GM19372 (cell line): Measurements from ENCODE around the gene TNFRSF13B.
"Not testable (repeated sequence)": the region's sequence is repeated elsewhere in the genome, so short reads cannot be mapped to it uniquely, and the experiment has no call there.

Experiments
- ATAC-seq: cut with Tn5 transposase; IDR thresholded peaks from one replicate; pipeline ENCODE4 v1.9.1; 2021; ENCODE audit warnings: mild to moderate bottlenecking, low read depth, moderate library complexity; ENCODE audit not compliant: unreplicated experiment

TNFRSF13B gene

DNA sequence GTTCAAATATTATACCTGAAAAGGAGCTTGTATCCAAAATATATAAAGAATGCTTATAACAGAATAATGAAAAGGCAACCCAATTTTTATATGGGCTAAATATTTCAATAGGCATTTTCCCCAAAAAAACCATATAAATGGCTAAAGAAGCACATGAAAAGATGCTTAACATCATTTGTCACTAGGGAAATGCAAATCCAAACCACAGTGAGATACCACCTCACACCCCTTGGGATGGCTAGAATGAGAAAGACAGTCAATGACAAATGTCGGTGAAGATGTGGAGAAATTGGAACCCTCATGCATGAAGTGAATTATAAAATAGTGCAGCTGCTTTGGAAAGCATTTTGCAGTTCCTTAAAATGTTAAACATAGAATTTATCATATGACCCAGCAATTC, 3.1 kb downstream of the TNFRSF13B start:
- ATAC-seq = no peak

DNA sequence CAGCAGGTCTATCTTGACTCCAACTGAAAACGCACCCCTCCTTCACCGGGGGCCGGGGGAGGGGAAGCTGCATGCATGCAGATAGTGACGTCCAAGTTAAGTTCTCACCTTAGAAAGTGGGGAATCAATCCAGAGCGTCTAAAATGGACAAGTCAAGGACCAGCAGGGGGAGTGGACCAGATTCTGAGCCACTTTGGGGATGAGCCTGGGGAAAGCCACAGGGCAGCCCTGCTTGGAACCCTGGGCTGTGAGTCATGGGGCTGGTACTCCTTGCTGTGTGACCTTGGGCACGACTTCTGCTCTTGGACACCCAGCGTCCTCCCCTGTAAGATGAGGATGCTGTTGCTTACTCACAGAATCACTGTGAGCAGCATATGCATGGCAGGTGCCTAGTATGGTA, 9.1 kb downstream of the TNFRSF13B start:
- no peak for ATAC-seq

DNA sequence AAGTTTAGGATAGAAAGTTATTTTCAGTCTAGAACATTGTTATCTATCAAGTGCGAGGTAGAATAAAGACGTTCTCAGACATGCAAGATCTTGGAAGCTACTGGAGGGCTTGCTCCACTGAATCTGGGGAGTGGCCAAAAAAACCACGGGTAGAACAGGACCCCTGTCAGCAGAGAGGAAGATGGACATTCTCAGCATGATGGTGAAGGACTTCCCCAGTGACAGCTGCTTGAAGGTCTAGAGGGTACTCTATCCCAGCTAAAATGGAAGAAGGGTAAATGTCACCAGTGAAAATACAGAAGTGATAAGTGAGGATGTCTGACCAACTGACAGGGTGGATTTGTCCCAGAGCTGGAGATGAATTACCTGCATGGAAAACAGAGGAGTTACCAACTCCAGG, 10.1 kb downstream of the TNFRSF13B start:
- ATAC-seq = no peak

DNA sequence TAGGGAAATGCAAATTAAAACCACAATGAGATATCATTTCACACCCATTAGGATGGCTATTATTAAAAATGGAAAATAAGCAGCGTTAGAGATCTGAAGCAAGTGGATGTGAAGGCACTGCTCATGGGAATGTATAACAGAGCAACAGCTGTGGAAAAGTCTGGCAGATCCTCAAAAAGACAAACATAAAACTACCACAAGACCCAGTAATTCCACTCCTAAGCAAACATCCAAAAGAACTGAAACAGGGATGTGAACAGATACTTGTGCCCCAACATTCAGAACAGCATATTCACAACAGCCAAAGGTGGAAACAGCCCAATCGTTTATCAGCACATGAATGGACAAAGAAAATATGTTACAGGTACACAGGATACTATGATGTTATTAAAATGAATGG, 10.9 kb downstream of the TNFRSF13B start:
- not testable (repeated sequence) for ATAC-seq

DNA sequence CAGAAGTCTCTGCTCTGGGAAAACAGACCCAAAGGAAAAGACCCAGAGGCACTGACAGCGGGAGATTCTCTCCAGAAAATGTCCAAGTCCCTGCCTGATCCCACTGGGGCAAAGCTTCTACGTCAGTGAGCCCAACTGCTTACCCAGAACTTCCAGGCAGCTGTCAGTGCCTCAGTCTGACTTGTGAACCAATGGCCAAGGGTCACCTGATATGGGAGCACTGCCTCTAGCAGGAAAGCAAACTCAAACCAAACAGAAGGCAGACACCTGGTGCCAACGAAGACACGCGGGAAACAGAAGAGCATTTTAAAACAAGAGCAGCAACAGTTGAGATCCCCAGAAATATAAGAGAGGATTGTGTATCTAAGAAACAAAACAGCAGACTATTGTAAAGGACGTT, 16.9 kb downstream of the TNFRSF13B start:
- ATAC-seq = not testable (repeated sequence)

DNA sequence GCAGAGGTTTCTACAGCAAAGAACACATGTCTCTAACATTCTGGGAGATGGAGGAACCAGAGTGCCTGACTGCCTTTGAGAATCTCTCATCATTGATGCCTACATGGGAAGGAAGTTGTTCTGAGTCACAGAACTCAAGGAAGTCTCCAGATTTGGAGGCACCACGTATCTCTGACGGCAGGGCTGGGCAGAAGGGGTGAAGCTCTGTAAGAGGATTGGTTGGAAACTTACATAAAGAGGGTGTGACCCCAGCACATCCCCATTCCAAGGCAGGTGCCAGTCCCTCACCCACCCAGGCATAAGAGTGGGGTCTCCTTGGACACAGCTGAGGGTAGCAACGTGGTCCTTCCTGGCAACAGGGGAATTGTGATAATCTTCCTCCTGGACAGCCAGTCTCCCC, 17.4 kb downstream of the TNFRSF13B start:
- ATAC-seq = no peak

DNA sequence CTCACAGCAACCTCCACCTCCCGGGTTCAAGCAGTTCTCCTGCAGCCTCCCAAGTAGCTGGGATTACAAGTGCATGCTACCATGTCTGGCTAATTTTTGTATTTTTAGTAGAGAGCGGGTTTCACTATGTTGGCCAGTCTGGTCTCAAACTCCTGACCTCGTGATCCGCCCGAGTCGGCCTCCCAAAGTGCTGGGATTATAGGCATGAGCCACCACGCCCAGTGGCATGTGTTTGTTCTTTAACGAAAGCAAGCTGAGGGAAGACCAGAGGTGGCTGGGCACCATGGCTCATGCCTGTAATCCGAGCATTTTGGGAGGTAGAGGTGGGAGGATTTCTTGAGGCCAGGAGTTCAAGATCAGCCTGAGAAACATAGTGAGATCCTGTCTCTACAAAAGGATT, 18.1 kb downstream of the TNFRSF13B start:
- no peak for ATAC-seq

DNA sequence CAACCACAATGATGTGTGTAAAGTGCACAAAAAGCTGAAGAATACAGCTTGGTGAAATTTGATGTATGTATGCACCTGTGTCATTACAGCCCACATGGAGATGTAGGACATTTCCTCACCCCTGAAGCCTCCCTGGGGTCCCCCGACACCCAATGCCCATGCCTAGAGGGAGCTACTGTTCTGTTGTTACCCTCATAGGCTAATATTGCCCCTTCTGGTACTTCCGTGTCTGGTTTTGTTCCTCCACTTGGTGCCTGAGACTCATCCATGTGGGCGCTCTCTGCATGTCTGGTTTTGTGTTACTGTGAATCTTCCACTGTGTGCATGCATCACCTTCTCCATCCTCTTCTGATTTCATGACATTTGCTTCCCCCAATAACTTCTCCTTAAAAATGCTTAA, 18.6 kb downstream of the TNFRSF13B start:
- no peak for ATAC-seq

DNA sequence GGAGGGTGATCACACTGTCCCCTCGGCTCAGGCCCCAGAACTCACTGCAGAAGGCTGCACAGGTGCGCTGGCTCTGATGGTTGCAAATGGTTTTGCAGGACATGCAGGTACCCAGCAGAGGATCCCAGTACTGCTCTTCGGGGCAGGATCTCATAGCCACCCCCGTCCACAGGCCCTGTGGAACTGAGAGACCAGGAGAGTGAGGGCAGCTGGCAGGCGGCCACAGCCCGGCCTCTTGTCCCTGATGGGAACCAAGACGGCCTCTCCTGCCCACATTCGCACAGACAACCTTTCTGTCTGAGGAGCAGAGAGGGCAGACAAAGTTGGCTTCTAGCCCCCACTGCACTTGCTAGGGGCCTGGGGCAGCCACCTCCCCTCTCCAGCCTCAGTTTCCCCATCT, 19.5 kb downstream of the TNFRSF13B start:
- ATAC-seq = no peak

DNA sequence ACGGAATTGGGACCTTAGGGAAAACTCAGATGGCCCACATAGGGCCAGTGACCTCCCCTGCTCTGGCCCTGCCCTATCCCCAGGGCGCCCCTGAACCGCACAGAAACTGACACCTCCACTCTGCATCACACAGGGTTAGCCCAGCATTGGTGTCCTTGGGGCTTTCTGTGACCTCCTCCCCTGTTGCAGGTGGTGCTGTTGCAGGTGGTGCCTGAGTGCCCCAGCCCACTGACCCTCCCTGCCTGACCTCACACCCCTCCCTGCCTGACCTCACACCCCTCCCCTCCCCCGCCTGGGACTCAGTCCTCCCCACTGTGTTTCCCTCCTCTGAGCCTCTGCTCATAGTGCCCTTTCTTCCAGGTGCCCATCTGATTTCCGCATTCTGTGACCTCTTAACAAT, 21.4 kb downstream of the TNFRSF13B start:
- ATAC-seq = no peak

DNA sequence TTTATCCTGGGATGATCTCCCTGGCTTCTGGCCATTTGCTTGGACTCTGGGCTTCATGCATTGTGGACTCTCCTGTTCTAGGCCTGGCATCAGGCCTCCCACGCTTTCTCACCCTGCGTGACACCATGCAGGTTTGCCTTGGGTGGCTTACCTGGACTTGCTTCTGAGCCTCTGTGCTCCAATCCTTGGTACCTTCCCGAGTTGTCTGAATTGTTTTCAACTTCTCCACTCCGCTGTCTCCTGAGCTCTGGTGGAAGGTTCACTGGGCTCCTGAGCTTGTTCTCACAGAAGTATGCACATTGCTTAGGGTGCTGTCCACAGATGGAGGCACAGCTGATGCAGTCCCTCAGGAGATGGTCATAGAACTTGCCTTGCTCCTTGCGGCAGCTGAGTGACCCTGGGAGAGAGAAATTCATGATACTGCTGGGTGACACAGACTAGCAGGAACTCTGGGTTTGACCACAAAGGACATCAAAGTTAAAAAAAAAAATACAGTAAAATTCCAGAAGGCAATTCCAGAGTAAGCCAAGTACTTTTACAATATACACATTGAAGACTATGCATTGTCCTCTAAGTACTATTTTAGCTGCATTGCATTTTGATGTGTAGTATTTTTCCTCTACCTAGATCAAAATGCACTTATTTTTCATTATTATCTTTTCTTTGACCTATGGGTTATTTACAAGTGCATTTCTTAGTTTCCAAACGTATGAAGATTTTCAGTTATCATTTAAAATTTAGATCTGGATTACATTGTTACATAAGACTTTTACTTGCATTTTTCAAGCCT, 23.1 kb downstream of the TNFRSF13B start:
- ATAC-seq = no peak

DNA sequence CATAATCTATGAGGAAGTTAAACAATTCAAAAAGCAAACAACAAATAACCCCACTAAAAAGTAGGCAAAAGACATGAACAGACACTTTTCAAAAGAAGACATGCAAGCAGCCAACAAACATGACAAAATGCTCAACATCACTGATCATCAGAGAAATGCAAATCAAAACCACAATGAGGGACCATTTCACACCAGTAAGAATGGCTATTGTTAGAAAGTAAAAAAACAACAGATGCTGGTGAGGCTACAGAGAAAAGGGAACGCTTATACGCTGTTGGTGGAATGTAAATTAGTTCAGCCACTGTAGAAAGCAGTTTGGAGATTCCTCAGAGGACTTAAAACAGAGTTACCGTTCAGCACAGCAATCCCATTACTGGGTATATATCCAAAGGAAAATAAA, 24.4 kb downstream of the TNFRSF13B start:
- no peak for ATAC-seq

DNA sequence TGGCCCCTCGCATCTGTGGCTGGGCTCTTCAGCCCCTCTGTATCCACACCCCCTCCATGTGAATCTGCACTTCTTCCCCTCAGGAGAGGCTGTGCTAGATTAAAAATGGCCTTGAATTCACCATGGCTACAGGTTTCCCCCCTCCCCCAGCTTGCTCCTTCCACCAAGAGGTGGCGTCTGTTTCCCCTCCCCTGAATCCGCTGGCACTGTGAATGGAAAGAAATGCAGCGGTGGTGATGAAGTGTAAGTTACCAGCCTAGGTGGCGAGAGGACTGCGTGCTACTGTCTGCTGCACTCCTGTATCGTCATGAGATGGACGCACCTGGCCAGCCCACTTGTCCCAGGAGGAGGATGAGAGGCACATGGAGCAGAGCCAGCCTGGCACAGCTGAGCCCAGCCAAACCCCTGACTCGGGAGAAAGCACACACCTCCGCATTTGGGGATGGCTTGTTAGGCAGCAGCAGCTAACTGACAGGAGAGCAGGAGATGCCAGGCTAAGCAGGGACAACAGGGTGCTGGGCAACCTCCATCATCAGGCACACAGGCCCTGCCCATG, 26.2 kb downstream of the TNFRSF13B start:
- ATAC-seq = no peak

DNA sequence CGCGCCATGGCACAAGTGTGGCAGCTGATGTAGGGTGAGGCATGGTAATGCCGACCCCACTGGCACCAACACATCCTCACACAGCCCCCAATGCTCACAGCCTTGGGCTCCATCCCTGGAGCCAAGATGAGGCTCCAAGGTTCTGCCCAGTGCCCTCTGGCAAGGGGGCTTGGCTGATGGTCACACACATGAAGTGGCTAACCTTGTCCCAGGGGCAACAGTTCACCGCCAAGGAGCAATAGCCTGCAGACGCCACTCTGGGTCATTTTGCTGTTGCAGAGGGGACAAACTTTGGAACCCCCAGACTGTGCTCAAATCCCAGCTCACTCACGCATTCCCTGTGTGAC, 26.8 kb downstream of the TNFRSF13B start:
- ATAC-seq = no peak

DNA sequence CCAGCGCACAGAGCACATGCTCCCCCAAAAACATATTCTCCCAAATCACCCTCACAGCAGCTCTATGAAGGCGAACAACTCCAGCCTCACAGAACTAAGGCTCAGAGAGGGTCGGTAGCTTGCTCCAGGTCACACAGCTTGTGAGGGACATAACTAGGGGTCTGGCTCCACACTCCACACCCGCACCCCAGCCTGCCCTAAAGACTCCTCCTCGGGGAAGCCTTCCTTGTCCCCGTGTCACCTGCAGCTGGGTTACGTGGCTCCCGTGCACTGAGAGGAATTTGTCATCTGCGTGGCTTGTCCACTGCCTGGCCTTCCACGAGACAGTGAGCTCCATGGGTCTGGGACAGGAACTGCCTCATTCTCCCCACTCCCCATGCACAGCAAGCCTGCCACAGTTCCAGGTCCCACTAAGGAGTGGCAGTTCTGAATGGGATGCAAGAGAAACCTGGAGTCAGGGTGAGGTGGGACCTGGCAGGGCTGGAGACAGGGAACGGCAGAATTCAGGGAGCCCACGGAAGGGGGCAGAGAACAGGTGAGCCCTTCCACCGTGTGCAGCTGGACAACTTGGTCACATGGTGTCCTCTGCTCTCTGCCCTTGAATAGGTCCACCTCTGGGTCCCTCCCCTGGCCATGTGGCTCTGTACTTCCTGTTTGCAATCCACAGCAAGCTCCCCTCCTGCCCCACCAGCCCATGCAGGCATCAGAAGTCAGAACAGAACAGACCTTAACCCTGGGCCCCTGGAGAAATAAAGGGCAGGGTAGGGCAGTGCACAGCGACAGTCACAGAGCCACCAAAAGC, 27.4 kb downstream of the TNFRSF13B start:
- no peak for ATAC-seq

DNA sequence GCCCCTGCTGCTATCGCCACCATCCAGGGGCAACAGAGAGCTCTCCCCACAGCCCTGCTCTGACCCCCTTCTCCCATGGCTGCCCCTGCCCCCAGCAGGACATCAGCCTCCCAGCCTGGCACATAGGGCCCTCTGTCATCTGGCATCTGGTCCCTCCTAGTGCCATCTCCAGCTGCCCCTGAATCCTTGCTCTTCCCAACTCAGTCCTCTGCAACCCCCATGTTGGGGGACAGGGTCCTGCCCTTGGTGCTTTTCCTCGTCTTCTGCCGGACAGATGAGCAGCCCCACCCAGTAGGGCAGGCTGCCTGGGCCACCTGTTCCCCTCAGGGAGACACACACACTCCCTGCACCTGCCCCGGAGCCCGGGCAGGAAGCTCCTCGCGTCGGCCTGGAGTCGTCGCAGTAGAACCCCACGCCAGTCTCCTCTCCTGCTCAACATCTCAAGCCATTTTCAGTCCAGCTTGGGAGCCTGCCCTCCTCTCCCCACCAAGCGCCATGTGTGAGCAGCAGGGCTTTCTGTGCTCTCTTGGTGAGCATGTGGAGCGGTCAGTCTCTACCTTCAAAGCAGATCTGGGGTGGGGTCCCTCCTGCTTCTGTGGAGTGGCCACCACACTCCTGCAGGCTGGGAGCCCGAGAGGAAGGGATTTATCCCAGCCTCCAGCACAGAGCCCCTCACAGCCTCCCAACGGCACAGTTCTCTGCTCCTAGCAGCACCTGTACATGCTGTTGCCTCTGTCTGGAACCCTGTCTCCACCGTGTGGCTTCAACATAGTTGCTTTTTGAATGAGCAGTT, 28.2 kb downstream of the TNFRSF13B start:
- ATAC-seq = no peak

DNA sequence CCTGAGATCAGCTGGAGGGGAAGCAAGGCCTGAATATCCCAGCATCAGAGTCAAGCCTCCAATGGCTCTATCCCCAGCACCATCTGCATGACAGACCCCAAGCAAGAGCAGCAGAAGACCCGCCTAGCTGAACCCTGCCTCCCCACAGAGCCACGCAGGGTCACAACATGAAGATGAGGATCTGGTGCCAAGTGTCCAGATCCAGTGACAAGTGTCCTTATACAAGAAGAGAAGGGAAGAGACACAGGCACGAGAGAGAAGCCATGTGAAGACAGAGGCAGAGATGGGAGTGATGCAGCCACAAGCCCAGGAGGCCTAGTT, 28.9 kb downstream of the TNFRSF13B start:
- ATAC-seq = no peak

DNA sequence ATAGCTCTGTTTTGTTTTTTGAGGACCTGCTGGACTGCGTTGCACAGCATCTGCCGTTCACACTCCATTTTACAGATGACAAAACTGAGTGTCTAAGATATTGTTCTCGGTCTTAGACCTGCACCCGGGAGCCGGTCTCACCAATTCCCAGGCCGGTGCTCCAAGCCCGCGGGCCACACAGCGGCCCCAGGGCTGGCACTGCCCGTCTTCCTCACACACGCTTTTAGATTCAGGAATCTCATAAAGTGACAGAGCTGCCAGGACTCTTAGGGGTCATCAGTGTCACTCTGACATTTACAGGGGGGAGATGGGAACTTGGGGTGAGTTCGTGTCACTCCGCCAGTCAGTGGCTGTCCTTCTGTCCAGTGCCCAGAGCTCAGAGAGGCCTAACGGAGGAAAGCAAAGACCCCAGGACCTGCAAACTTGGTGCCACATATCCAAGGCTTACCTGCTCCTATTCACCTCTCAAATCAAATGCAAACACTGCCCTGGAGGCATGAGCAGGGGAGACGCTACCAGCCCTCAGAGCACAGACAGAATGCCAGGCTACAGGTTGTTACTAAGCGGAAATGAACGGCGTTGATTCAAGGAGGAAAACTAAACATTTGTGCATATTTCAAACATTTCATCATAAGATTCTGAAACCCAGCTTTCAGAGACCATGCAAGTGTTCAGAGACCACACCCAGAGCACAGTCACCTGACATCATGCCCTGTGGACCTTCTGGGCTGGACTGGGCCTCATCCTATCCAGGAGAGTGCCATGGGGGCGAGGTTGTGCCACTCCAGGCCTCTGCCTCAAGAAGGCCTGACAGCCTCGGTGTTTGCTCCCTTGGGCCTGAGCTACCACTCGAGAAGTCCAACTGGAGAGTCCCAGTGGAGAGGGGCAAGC, 29.5 kb downstream of the TNFRSF13B start:
- no peak for ATAC-seq

DNA sequence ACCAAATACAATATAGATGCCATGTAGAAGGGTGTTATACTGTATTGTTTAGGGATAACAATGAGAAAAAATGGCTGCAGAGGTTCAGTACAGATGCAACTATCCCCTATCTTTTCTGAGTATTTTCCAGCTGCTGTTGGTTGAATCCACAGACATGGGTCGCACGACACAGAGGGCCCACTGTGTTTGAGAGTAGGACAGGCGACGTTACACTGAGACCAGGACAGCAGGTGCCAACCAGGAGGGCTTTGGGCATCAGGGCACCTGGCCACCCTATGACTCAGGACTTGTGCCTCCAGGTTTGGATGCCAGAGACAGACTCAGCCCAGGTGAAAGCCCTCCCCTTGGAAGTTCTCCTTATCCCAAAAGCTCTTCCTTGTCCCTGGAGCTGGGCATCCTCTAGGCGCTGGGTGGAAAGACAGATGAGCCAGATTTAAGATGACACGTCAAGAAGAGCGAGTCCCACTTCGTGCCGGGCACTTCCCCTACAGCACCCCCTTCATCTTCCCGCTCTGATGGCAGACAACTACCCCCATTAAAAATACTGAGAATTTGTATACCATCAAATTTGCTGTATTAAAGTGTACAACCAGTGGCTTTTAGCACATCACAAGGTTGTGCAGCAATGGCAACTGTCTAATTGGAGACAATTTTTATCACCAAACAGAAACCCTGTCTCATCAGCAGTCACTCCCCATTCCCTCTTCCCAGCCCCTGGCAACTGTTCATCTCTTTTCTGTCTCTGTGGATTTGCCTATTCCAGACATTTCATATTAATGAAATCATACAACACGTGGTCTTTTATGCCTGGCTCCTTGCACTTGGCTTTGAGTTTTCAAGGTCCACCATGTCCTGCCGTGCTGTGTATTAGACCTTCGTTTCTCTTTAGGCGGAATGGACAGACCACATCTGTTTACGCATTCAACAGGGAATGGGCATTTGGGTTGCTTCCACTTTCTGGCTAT, 30.6 kb downstream of the TNFRSF13B start:
- no peak for ATAC-seq
